Globus pallidus (tissue), 1 donor: ENCODE results near the gene OTOF.

Experiments
- DNase-seq: peaks from one replicate; pipeline ENCODE4 v3.0.0-alpha.2; 2015; ENCODE audit warnings: low spot score

Gene OTOF

GRCh38 chr2:26453421-26454329 is 24.2 kb downstream of the OTOF start:
- no peak for DNase-seq

GRCh38 chr2:26451700-26452099 is 26.2 kb downstream of the OTOF start:
- DNase-seq: no peak

- no peak for DNase-seq
Measured at GRCh38 chr2:26450031-26450635, 27.8 kb downstream of the OTOF start.

GRCh38 chr2:26449278-26450030 is 28.5 kb downstream of the OTOF start:
- DNase-seq: no peak

DNA sequence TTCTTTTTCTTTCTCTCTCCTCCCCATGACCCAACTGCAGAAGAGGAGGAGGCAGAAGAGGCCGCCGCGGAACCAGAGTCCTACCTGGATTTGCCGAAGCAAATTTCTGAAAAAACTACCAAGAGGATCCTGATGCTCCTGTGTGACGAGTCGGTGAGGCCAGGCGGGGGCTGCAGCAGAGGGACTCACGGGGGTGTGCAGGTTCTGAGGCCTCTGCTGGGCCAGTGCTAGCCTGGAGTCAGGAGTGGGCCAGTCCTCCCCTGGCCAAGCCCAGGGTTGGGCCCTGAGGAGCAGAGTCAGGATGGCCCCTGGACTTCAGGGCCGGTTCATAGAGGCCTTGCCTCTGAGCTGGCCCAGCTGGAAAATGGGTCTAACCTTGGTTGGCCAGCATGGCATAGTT is 29.3 kb downstream of the OTOF start:
- no peak for DNase-seq

DNA sequence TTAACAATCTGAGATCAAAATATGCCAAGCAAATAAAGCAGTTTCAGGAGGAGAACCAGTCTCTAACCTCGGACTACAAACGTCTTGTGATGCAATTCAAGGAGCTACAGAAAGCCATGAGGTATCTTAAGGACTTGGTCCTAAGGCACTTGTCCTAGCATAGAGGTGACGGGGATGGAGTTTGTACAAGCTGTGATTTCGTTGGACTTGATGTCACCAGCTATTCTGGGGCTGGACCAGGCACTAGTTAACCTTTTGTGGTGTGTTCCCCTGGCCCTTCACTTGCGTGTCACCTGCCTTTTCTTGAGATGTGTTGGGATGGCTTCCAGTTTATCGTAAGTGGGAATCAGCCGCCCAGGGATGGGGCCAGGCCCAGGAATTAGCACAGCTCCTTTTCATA is 33.7 kb downstream of the OTOF start:
- DNase-seq: no peak

- no peak for DNase-seq
Measured at GRCh38 chr2:26442707-26443106, 35.2 kb downstream of the OTOF start.

GRCh38 chr2:26442301-26442700 is 35.6 kb downstream of the OTOF start:
- DNase-seq: no peak

- DNase-seq: no peak
Measured at GRCh38 chr2:26438926-26439325, 39.0 kb downstream of the OTOF start.

DNA sequence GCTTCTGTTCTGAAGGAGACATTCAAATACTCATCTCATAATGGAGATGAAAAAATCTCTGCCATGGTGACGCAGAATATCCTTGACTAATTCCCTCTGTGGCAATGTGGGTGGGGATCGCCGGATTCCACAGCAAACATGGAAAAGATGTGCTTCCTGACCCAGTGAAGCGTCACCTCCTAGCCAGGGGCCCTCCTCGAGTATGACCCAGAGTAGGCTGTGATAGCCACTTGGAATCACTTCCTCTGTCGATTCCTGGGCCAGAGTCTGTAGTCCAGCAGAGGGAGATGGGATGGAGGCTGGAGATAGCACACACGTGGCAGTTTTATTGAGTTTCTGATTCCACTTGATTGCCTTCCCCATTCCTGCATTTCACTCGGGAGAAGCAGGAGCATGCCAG is 39.4 kb downstream of the OTOF start:
- no peak for DNase-seq

- no peak for DNase-seq
Measured at GRCh38 chr2:26435106-26435505, 42.8 kb downstream of the OTOF start.

DNA sequence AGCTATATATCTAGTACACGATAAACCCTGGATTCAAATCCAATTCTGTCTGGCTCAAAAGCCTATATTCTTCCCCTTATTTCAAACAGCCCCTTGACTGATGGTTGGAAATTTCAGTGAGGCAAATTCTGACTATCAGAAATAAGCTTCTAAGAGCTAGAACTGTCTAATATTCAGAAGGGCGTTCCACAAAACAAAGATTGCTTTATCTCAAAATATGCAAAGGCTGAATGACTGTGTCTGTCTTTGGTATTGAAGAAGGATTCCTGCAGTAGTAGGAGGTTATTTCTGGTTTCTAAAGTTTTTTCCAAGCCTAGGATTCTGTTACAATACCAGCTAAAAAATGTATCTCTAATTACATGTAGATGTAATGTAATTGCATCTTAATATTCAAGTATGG is 45.1 kb downstream of the OTOF start:
- peak; percentile 20 for DNase-seq

DNA sequence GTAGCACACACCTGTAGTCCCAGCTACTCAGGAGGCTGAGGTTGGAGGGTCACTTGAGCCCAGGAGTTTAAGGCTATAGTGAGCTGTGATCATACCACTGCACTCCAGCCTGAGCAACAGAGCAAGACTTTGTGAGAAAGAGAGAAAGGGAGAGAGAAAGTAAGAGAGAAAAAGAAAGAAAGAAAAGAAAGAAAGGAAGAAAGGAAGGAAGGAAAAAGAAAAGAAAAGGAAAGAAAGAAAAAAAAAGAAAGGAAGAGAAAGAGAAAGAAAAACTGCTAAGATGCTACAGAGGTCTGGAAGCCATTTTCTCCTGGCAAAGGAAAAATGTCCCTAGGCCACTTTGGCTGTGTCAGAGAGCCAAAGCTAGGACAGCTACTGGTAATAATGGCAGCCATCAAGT is 45.6 kb downstream of the OTOF start:
- DNase-seq: no peak

DNA sequence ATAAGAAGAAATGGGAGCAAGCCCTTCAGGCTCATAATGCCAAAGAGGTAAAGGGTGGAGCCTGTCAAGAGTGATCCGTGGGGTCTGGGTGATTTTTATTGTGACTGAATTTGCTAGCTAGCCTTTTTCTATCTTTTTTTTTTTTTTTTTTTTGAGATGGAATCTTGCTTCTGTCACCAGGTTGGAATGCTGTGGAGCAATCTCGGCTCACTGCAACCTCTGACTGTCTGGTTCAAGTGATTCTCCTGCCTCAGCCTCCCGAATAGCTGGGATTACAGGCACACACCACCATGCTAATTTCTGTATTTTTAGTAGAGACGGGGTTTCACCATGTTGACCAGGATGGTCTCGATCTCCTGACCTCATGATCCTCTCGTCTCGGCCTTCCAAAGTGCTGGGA is 47.1 kb downstream of the OTOF start:
- DNase-seq: no peak

- DNase-seq: no peak
Measured at GRCh38 chr2:26429779-26430578, 47.9 kb downstream of the OTOF start.

- DNase-seq: no peak
Measured at GRCh38 chr2:26428846-26429245, 49.1 kb downstream of the OTOF start.

- no peak for DNase-seq
Measured at GRCh38 chr2:26424221-26424620, 53.7 kb downstream of the OTOF start.

DNA sequence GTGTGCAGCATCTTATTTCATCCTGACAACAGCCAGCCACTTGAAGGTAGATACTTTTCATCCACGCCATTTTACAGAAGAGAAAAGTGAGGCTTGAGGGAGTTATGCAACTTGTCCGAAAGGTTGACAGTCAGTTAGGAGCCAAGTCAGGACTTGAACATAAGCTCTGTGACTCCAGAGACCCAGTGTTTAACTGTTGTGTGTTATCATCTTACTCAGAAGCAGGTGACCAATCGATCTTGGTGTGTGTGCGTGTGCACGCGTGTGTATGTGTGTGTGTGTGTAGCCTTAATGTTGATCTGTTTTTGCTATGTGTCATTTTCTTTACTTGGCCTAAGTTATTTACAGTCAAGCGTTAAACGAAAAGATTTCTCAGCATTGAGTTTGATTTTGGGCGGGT is 54.2 kb downstream of the OTOF start:
- DNase-seq: no peak

- DNase-seq: no peak
Measured at GRCh38 chr2:26422947-26423629, 54.8 kb downstream of the OTOF start.

DNA sequence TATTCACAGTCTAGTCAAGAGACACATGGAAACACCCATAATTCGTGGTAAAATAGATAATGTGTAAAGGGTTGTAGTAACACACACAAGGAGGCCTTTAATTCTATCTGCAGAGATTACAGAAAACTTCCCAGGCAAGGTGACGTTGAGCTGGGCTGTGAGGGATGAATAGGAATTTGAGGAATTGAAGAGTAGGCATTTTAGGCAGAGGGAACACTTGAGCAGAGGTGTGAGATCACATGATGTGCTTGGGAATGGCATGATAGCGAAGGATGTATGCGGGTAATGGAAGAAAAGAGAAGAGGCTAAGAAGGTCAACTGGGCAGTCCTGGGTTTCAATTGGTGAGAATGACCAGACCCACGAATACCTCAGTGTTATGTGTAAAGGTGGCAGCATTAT is 56.0 kb downstream of the OTOF start:
- DNase-seq: no peak

DNA sequence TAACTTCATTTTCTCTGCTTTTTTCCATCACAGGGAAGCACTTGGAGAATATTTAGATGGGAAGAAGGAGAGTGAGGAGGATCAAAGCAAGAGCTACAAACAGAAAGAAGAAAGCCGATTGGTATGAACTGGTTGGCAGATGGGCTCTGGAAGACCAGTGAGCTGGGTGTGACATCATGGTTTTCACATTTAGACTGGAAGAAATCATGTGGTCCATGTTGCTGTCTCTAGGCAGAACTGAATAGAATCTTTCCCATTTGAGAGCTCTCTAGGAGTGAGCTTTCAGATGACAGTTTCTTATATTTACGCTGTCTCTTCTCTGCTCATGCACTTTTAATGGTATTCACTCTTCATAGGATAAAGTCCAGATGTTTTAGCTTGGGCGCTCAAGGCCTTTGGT is 63.6 kb downstream of the OTOF start:
- DNase-seq: no peak
